Adrenal gland (tissue), 12 donors: Measurements from ENCODE around the gene ISG20. TPM values are rescaled to one million over a fixed set of nuclear protein-coding genes. Genes with fewer than 3 reads are reported as not detected.
A peak's percentile ranks its signal among the peaks of the same experiment; 100 is the strongest.

Experiments
- DNase-seq, 7 donors: peaks; one replicate each; pipeline ENCODE4 v3.0.0-alpha.2; 2019 to 2020
- H3K27ac ChIP-seq, 5 donors: fragments of 200-600 bp; sonication (generic) in 4 of 5; 1 replicate in 3 of 5; 2 replicates in 2 of 5; pipeline versions ENCODE4 v1.5.1 to v1.8.0; 2016 to 2020; ENCODE audit warnings: mild to moderate bottlenecking in 1 of 5
- H3K27me3 ChIP-seq: fragments of 200-600 bp; 2 replicates; pipeline ENCODE4 v1.8.0; 2021
- H3K36me3 ChIP-seq, 2 donors: fragments of 200-600 bp; replicated peaks in 1 of 2; 1 replicate in 1 of 2; 2 replicates in 1 of 2; pipeline versions ENCODE4 v1.5.1 to v1.8.0; 2018 to 2022
- H3K4me1 ChIP-seq, 2 donors: fragments of 200-600 bp; replicated peaks in 1 of 2; 1 replicate in 1 of 2; 2 replicates in 1 of 2; pipeline versions ENCODE4 v1.5.1 to v1.8.0; 2018 to 2021
- H3K4me3 ChIP-seq, 4 donors: fragments of 200-600 bp; sonication (generic) in 3 of 4; one replicate each; pipeline ENCODE4 v1.5.1; 2016 to 2018
- H3K9me3 ChIP-seq, 3 donors: fragments of 200-600 bp; sonication (generic) in 1 of 3; replicated peaks in 1 of 3; 1 replicate in 2 of 3; 2 replicates in 1 of 3; pipeline versions ENCODE4 v1.5.1 to v1.8.0; 2016 to 2021
- CTCF ChIP-seq, 6 experiments: fragments of 450-650 bp in 4 of 6; fragments of 200-600 bp in 2 of 6; sonication (generic) in 1 of 6; IDR thresholded peaks; 1 replicate in 5 of 6; 2 replicates in 1 of 6; pipeline versions ENCODE4 v1.5.1 to v1.8.0; 2016 to 2021; ENCODE audit warnings: antibody characterized with exemption in 6 of 6, mild to moderate bottlenecking in 2 of 6, moderate library complexity in 1 of 6
- POLR2A ChIP-seq, 2 donors: fragments of 450-650 bp; IDR thresholded peaks; one replicate each; pipeline ENCODE4 v1.6.1; 2017; ENCODE audit warnings: antibody characterized with exemption in 2 of 2, mild to moderate bottlenecking in 2 of 2, moderate library complexity in 1 of 2
- WGBS, 4 donors: extraction: QIAGEN DNeasy Blood & Tissue Kit in 2 of 4; methylation state at CpG; one replicate each; pipeline versions ENCODE4 v1.1.5 to v1.1.7; 2013 to 2017; 5-methylcytosine and 5-hydroxymethylcytosine counted together
- intact Hi-C, 2 donors: fragments of 100-400 bp; cut with DNase I; formaldehyde crosslinking; loops; one replicate each; pipeline versions ENCODE4 v1.14.1 to v1.15.0; 2022 to 2023
- polyA plus RNA-seq, 3 donors: library from polyadenylated mRNA; stranded (reverse); fragments of 200-250 nt in 2 of 3; fragments of 350-450 nt in 1 of 3; fragmentation: Illumina TruSeq in 1 of 3; extraction: RNeasy Lipid Tissue Mini Kit (QIAGEN cat#74804) in 1 of 3; gene quantifications; one replicate each; pipeline ENCODE4 v1.2.3, GENCODE V29; 2013 to 2014
- total RNA-seq, 9 donors: library from RNA; depleted of rRNA in 4 of 9; stranded (reverse); fragments of >200 nt in 4 of 9; fragments of 120-200 nt in 1 of 9; fragmentation: NEBNext Ultra II Directional in 1 of 9; extraction: Animal tissue kit (Norgen Biotek cat#: 25700) in 1 of 9; gene quantifications; one replicate each; pipeline versions ENCODE4 v1.1.0 to v1.2.4, GENCODE V29; 2013 to 2023
- donor health status: healthy with polysubstance abuse.
- donor health status: Bipolar disorder and iron deficiency.
- donor health status: DM: yes; HTN: yes; CAD: no.
- donor health status: DM: no; HTN: no; CAD: no.
- donor health status: DM: no; HTN: no; CAD: no.
- donor health status: DM: yes; HTN: yes; CAD: no.

The ISG20 gene
- total and polyA plus RNA-seq, 12 donors, result 1.6 to 13.6 (median 8.0) TPM

GRCh38 chr15:88649753-88650551 is 11.1 kb downstream of the ISG20 start:
- Histone ChIP-seq H3K9me3 (no peaks in the 10 kb centered on the region), H3K27me3 (no peaks in the 10 kb centered on the region), H3K27ac (peak overlapping the region in 2 of 5 donors; percentile 17 to 61), H3K36me3 (no peaks in the 10 kb centered on the region), H3K4me3 (no peak overlapping the region), H3K4me1 (peaks cover 0 to 5% of the 10 kb centered on the region in 2 donors)
- TF ChIP-seq CTCF (IDR thresholded peaks at IDR 0.05) (no peak), POLR2A (IDR thresholded peaks at IDR 0.05) (no peak)
- intact Hi-C loops, result loop anchor here in 1 of 2 donors (10.0 kb wide), 1 partner anchor 365 kb away; no protein-coding TSS in a partner anchor
- WGBS, 4 donors, result 84 to 90% (median 87%) methylated on average over 10 to 23 of the region's 23 CpGs
- DNase-seq, result peak in 2 of 7 donors; percentile 19 to 44

- intact Hi-C loops, result loop anchor here in 1 of 2 donors (10.0 kb wide), 1 partner anchor 364 kb away; no protein-coding TSS in a partner anchor
- no peaks in the 10 kb centered on the region for H3K36me3 ChIP-seq
- H3K4me1 ChIP-seq, result peaks cover 0 to 5% of the 10 kb centered on the region in 2 donors
- no peaks in the 10 kb centered on the region for H3K9me3 ChIP-seq
- H3K27ac ChIP-seq, result no peak overlapping the region
- 91 to 97% (median 95%) methylated on average over 10 to 12 of the region's 12 CpGs for WGBS, 4 donors
- DNase-seq, result peak in 1 of 7 donors; percentile 33
- H3K4me3 ChIP-seq, result no peak overlapping the region
- H3K27me3 ChIP-seq, result no peaks in the 10 kb centered on the region
- TF ChIP-seq POLR2A (IDR thresholded peaks at IDR 0.05), result no peak
- no peak for TF ChIP-seq CTCF (IDR thresholded peaks at IDR 0.05)
Observed at GRCh38 chr15:88650556-88650955, 11.7 kb downstream of the ISG20 start.

GRCh38 chr15:88651136-88651732 is 12.4 kb downstream of the ISG20 start:
- Histone ChIP-seq H3K9me3 (no peaks in the 10 kb centered on the region), H3K27me3 (no peaks in the 10 kb centered on the region), H3K4me1 (peaks cover 0 to 5% of the 10 kb centered on the region in 2 donors), H3K36me3 (no peaks in the 10 kb centered on the region), H3K27ac (no peak overlapping the region), H3K4me3 (no peak overlapping the region)
- DNase-seq, result no peak
- 82 to 88% (median 86%) methylated on average over 7 of the region's 7 CpGs for WGBS, 4 donors
- intact Hi-C loops, result loop anchor here in 1 of 2 donors (10.0 kb wide), 1 partner anchor 364 kb away; no protein-coding TSS in a partner anchor
- TF ChIP-seq CTCF (IDR thresholded peaks at IDR 0.05) (no peak), POLR2A (IDR thresholded peaks at IDR 0.05) (no peak)

- TF ChIP-seq CTCF (IDR thresholded peaks at IDR 0.05), result no peak
- TF ChIP-seq POLR2A (IDR thresholded peaks at IDR 0.05), result no peak
- H3K4me1 ChIP-seq, result peaks cover 0 to 5% of the 10 kb centered on the region in 2 donors
- WGBS, 4 donors, result 80 to 90% (median 85%) methylated on average over 5 to 9 of the region's 9 CpGs
- no peak overlapping the region for H3K27ac ChIP-seq
- no peaks in the 10 kb centered on the region for H3K36me3 ChIP-seq
- no peaks in the 10 kb centered on the region for H3K27me3 ChIP-seq
- peak in 1 of 7 donors; percentile 19 for DNase-seq
- no peak overlapping the region for H3K4me3 ChIP-seq
- H3K9me3 ChIP-seq, result no peaks in the 10 kb centered on the region
- intact Hi-C loops, result loop anchor here in 1 of 2 donors (10.0 kb wide), 1 partner anchor 363 kb away; no protein-coding TSS in a partner anchor
Observed at GRCh38 chr15:88651971-88652370, 13.2 kb downstream of the ISG20 start.
